PC-9 (cell line): ENCODE measurements around the gene RUNX3.

Experiments
- CTCF ChIP-seq: fragments of 200-600 bp; sonication (generic); conservative IDR thresholded peaks from 2 replicates; pipeline ENCODE4 v1.6.1; 2017; ENCODE audit warnings: mixed run types, antibody characterized with exemption, mild to moderate bottlenecking, moderate library complexity
- EZH2 ChIP-seq: fragments of 200-600 bp; sonication (generic); IDR thresholded peaks from 2 replicates; pipeline ENCODE4 v1.8.0; 2017; ENCODE audit warnings: antibody characterized with exemption, low read depth

- TF ChIP-seq CTCF (no peak), EZH2 (no peak)
Observed at GRCh38 chr1:24894002-24894401, 36.1 kb downstream of the RUNX3 start.
